UCSD-AML1 (cell line): Measurements from ENCODE around the gene GRM5.

Source experiments
- DNase-seq: peaks from one replicate; lab custom pipeline; 2025; ENCODE audit not compliant: unreplicated experiment; lab: John Stamatoyannopoulos, UW

GRM5 gene

GRCh38 chr11:88739524-88739923 lies 326.3 kb downstream of the GRM5 start:
- no peak for DNase-seq

GRCh38 chr11:88709567-88709966 lies 356.2 kb downstream of the GRM5 start:
- DNase-seq, result no peak

DNA sequence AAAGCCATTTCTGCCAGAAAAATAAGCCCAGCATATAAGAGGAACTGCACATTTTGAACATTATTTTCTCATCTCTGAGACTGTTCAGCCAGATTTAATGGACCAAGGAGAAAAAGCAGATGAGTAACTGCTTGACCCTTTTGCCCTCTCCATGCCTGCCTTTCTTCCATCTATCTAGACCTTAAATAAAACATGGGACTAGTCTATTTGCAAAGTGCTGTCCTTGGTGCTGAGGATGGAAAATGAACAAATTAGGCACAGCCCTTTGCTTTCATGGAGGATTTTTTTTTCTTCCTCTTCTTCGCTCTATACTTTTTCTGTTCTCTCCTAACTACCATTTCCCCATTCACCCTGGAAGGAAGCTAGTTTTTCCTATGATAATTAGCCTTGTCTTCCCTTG lies 361.3 kb downstream of the GRM5 start:
- no peak for DNase-seq

- no peak for DNase-seq
Measured at GRCh38 chr11:88701816-88702215, 364.0 kb downstream of the GRM5 start.

- DNase-seq, result no peak
Measured at GRCh38 chr11:88697139-88697538, 368.6 kb downstream of the GRM5 start.

GRCh38 chr11:88695689-88696414 lies 369.9 kb downstream of the GRM5 start:
- DNase-seq, result no peak

- no peak for DNase-seq
Measured at GRCh38 chr11:88692306-88693086, 373.3 kb downstream of the GRM5 start.

GRCh38 chr11:88689548-88690240 lies 376.1 kb downstream of the GRM5 start:
- no peak for DNase-seq

DNA sequence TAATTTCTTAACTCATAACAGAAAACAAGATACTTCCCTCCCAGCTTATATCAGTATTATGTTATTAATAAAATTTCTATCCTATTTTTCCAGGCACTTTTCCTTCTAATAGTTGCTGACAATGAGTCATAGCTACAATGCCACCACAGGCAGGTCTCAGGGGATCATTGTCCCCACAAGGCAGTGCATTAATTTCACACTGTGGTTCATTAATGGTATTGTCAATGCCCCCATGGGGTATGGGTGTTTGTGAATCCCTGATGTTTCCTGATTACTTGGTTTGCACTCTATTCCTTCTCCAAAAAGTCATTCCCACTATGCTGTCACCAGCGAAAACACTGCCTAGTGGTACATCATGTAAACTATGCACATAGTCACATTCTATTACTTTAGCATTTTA lies 382.8 kb downstream of the GRM5 start:
- no peak for DNase-seq

- no peak for DNase-seq
Measured at GRCh38 chr11:88680806-88681205, 385.0 kb downstream of the GRM5 start.

DNA sequence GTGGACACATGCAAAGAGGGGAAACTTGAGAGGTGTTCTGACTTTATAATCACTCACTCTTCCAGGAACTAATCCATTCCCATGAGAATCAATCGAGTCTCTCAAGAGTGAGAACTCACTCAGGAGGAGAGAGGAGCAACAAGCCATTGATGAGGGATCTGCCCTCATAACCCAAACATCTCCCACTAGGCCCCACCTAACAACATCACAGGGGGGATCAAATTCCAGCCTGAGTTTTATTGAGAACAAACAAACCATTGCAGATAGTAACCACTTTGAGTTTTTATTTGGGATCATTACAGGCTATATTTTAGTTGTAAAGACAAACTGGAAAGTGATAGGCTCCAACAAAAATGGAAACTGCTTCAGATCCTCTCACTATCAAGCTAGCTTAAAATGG lies 399.4 kb downstream of the GRM5 start:
- no peak for DNase-seq

GRCh38 chr11:88657076-88657738 lies 408.6 kb downstream of the GRM5 start:
- no peak for DNase-seq

GRCh38 chr11:88656283-88656682 lies 409.5 kb downstream of the GRM5 start:
- no peak for DNase-seq

GRCh38 chr11:88655656-88656055 lies 410.1 kb downstream of the GRM5 start:
- DNase-seq, result no peak

GRCh38 chr11:88655196-88655595 lies 410.6 kb downstream of the GRM5 start:
- no peak for DNase-seq

DNA sequence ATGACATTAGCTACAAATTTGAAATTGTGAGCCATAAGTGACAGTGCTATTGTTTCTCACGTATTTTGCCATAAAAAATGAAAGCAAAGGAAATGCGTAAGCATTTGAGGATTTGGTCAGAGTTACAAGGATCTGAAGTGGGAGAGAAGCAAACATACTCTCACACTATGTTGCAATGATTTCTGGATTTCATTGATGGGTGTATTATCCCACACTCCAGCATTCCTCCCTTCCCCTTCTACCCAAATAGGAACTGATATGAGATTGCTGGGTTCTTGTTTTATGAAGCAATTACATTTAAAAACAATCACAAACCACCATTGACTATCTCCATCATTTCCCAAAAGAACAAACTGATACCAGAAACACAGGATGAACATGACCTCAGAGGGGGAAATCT lies 414.2 kb downstream of the GRM5 start:
- DNase-seq, result no peak

GRCh38 chr11:88644724-88645123 lies 421.1 kb downstream of the GRM5 start:
- no peak for DNase-seq

DNA sequence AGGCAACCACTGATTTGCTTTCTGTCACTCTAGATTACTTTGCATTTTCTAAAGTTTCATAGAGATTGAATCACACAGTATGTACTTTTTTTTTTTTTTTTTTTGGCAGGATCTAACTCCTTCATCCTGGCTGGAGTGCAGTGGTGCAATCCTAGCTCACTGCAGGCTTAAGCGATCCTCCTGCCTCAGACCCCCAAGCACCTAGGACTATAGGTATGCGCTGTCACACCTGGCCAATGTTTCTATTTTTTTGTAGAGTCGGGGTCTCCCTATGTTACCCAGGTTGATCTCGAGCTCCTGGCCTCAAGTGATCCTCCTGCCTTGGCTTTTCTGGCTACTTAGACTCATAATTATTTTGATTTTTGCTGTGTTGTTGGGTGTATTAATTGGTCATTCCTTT lies 433.6 kb downstream of the GRM5 start:
- no peak for DNase-seq

DNA sequence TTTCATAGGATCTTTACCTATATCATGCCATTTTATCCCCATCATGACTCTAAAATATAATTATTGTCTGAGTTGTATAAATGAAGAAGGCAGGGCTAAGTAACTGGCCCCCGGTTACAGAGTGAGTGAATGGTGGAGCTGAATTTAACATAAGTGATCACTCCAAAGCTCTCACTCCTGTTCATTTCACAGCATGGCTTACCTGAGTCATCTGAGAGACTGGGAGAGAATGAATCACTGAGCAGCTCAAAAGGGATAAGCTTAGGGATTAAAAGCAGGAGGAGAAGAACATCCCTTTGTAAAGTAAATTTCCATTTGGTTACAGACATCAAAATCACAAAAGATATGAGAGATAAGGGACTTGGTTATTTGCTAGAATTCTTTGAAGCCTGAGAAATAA lies 434.3 kb downstream of the GRM5 start:
- DNase-seq, result no peak

DNA sequence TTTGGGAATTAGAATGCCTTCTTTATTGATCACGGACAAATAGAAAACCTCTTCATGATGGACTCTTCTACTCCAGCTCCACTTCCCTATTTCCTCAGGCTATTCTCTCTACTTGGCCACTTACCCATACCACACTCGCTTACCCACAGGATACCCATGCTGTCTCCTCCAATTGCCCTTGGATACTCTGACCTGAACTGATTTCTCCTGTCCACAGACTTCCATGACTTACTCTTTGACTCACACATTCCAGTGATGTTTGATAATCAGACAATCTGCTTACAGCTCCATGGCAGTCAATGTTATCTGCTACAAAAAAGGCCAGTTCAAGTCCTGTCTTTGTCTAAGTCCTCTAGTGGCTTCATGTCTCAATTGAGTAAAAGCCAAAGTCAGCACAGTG lies 436.3 kb downstream of the GRM5 start:
- no peak for DNase-seq

DNA sequence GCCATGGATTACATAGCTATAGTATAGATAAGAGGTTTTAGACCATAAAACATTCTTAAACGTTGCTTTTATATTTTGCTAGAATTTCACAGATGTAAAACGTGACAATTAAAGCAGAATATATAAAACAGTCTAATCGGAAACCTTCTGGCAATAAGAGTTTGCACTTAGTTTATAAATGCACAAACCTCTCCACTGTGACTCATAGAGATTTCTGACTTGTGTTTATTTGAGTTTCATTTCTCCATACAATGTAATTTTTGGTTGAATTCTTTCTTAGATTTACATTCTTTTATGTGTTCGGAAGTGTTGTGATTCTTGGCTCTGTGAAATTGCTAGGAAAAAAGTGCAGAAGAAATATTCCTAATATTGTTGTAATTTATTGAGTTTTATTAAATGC lies 439.6 kb downstream of the GRM5 start:
- DNase-seq, result no peak

DNA sequence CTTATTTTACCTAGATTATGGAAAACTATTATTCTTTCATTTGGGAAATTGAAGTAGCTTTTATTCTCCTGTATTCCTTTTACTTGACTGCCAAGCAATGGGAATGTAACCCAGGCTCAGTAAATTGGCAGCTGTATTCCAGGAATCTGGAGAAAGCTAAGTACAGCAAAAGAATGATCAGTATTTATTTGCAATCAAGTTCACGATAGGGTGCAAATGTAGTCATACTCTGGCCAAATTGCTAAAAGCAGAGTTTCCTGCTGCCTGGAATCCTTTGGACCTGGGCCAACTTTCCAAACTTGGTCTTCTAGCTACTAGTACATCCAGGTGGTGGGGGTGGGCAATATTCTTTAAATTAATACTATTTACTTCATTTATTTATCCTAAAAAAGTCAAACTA lies 442.3 kb downstream of the GRM5 start:
- DNase-seq, result no peak
